ENCODE measurements around the gene KCNJ15.

DNA sequence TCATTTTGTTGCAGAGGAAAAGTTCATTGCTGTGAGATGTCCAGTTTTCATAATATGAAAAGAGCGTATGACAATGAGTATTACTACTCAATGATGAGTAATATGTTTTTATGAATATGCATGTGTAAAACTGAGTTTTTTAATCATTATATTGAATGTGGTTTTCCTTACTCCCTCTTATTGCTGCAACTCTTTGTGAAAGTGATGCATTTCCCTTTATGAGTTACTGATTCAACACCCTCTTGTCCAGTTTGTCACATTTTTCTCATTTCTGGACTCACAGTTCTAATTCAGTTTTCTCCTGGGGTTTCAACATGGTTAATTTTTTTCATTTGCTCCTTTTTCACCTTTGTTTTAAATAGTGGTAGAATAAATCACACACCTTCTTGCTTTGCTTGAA is 35.2 kb upstream of the KCNJ15 start:
- TF ChIP-seq, protein P1, sequence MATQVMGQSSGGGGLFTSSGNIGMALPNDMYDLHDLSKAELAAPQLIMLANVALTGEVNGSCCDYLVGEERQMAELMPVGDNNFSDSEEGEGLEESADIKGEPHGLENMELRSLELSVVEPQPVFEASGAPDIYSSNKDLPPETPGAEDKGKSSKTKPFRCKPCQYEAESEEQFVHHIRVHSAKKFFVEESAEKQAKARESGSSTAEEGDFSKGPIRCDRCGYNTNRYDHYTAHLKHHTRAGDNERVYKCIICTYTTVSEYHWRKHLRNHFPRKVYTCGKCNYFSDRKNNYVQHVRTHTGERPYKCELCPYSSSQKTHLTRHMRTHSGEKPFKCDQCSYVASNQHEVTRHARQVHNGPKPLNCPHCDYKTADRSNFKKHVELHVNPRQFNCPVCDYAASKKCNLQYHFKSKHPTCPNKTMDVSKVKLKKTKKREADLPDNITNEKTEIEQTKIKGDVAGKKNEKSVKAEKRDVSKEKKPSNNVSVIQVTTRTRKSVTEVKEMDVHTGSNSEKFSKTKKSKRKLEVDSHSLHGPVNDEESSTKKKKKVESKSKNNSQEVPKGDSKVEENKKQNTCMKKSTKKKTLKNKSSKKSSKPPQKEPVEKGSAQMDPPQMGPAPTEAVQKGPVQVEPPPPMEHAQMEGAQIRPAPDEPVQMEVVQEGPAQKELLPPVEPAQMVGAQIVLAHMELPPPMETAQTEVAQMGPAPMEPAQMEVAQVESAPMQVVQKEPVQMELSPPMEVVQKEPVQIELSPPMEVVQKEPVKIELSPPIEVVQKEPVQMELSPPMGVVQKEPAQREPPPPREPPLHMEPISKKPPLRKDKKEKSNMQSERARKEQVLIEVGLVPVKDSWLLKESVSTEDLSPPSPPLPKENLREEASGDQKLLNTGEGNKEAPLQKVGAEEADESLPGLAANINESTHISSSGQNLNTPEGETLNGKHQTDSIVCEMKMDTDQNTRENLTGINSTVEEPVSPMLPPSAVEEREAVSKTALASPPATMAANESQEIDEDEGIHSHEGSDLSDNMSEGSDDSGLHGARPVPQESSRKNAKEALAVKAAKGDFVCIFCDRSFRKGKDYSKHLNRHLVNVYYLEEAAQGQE (IDR thresholded peaks at IDR 0.05; ENCODE audit: insufficient read depth in 1 of 2, low read depth in 2 of 2, low read length in 1 of 2), result no peak
- TF ChIP-seq, protein P2, sequence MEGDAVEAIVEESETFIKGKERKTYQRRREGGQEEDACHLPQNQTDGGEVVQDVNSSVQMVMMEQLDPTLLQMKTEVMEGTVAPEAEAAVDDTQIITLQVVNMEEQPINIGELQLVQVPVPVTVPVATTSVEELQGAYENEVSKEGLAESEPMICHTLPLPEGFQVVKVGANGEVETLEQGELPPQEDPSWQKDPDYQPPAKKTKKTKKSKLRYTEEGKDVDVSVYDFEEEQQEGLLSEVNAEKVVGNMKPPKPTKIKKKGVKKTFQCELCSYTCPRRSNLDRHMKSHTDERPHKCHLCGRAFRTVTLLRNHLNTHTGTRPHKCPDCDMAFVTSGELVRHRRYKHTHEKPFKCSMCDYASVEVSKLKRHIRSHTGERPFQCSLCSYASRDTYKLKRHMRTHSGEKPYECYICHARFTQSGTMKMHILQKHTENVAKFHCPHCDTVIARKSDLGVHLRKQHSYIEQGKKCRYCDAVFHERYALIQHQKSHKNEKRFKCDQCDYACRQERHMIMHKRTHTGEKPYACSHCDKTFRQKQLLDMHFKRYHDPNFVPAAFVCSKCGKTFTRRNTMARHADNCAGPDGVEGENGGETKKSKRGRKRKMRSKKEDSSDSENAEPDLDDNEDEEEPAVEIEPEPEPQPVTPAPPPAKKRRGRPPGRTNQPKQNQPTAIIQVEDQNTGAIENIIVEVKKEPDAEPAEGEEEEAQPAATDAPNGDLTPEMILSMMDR (IDR thresholded peaks at IDR 0.05), result no peak
